ENCODE results near the gene ING1.

Gene ING1

DNA sequence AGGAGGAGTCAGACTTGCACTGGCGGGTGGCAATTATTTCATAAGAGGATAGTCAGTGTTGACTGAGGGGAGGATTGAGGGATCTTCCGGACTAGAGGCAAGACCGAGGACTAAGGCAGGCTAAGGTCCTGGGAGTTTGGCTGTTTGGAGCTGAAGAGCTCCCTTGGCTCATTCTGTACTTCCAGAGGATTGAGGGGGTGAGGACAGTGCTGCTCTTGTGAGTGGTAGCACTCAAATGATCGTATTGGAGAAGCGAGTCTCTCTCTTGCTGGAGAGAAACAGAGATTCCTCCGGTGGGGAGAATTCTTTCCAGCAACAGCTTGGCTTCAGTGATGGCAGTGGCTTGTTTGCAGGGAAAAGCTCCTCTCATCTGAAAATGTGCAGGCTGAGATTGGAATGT, 47.1 kb downstream of the ING1 start:
- Histone ChIP-seq H4K20me1 (ENCODE audit: insufficient read depth, low read length, poor library complexity, severe bottlenecking) (no peaks in the 10 kb centered on the region), H3K4me1 (ENCODE audit: insufficient read depth, low read length, poor library complexity, severe bottlenecking) (no peaks in the 10 kb centered on the region), H2AFZ (ENCODE audit: low read length) (no peak overlapping the region), H3K9me3 (ENCODE audit: insufficient read depth, low read depth, low read length) (no peaks in the 10 kb centered on the region), H3K4me3 (ENCODE audit: low read length, poor library complexity, severe bottlenecking) (no peak overlapping the region), H3K4me2 (ENCODE audit: low read depth, low read length, poor library complexity, severe bottlenecking) (no peak overlapping the region), H3K9ac (ENCODE audit: low read depth, low read length, poor library complexity, severe bottlenecking) (no peak overlapping the region), H3K9me2 (replicated peaks; ENCODE audit: low read depth, low read length) (no peaks in the 10 kb centered on the region), H3F3A (ENCODE audit: low read depth) (no peaks in the 10 kb centered on the region), H3K36me3 (ENCODE audit: insufficient read depth, low read length) (no peaks in the 10 kb centered on the region), H3K27me3 (ENCODE audit: insufficient read depth, low read length, poor library complexity, severe bottlenecking) (no peaks in the 10 kb centered on the region), H3K79me2 (ENCODE audit: insufficient read depth, low read length) (no peaks in the 10 kb centered on the region)
- TF ChIP-seq CTCF (conservative IDR thresholded peaks at IDR 0.05; ENCODE audit: low read length) (no peak), EZH2phosphoT487 (IDR thresholded peaks at IDR 0.05; ENCODE audit: borderline replicate concordance) (no peak)

DNA sequence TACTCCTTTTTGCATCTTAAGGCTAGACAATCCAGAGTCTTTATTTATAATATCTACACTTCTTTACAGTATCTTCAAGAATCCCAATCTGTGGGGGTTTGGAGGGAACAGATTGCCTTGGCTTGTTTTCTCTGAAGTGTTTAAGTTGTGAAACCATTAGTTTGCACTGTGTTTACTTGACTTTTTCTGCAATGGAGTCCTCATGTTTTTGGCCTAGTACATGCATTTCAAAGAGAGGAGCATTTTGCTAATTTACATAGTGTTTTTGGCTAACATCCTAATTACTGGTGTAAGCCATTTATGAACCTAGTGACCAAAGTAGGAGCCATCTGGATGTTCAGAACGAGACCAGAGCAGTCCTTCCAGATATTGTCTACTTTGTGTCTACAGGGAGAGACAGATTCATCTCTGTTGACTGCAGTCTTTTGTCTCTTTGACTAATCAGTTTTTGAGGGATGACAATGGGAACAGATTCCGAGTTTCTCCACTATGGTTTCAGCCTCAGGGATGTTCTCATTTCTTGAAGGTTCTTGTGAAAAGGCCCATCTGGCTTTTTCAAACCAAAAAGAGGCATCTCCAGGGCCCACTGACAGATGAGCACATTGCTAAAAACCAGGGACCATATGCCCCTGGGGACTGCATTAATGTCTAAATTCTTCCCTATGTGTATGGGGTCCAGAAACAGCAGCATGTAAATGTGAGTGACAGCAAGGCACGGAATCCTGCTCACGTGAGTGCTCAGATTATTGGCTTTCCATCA, 53.4 kb downstream of the ING1 start:
- H3K4me2 ChIP-seq (ENCODE audit: low read depth, low read length, poor library complexity, severe bottlenecking): no peak overlapping the region
- H3K36me3 ChIP-seq (ENCODE audit: insufficient read depth, low read length): no peaks in the 10 kb centered on the region
- no peaks in the 10 kb centered on the region for H3K27me3 ChIP-seq (ENCODE audit: insufficient read depth, low read length, poor library complexity, severe bottlenecking)
- H3K9me2 ChIP-seq (replicated peaks; ENCODE audit: low read depth, low read length): no peaks in the 10 kb centered on the region
- no peak overlapping the region for H3K4me3 ChIP-seq (ENCODE audit: low read length, poor library complexity, severe bottlenecking)
- no peaks in the 10 kb centered on the region for H4K20me1 ChIP-seq (ENCODE audit: insufficient read depth, low read length, poor library complexity, severe bottlenecking)
- no peaks in the 10 kb centered on the region for H3K9me3 ChIP-seq (ENCODE audit: insufficient read depth, low read depth, low read length)
- no peaks in the 10 kb centered on the region for H3K79me2 ChIP-seq (ENCODE audit: insufficient read depth, low read length)
- no peaks in the 10 kb centered on the region for H3K4me1 ChIP-seq (ENCODE audit: insufficient read depth, low read length, poor library complexity, severe bottlenecking)
- H2AFZ ChIP-seq (ENCODE audit: low read length): no peak overlapping the region
- H3K9ac ChIP-seq (ENCODE audit: low read depth, low read length, poor library complexity, severe bottlenecking): no peak overlapping the region
- H3F3A ChIP-seq (ENCODE audit: low read depth): no peaks in the 10 kb centered on the region
- TF ChIP-seq EZH2phosphoT487 (IDR thresholded peaks at IDR 0.05; ENCODE audit: borderline replicate concordance): no peak
- TF ChIP-seq CTCF (conservative IDR thresholded peaks at IDR 0.05; ENCODE audit: low read length): no peak

DNA sequence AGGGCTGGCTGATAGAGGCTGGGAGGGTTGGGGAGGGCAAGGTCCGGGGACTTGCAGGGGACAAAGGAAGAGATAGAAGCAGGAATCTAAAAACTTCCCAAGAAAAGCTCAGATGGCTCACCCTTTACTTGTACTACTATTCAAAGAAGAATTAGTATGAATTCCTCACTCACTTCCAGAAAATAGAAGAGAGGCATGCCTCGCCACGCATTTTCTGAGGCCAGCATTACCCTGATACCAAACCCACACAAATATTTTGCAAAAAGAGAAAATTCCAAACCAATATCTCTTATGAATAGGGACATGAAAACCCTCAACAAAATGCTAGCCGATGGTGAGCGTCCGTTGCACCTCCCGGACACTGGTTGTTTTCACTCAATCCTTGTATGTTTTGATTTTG, 54.0 kb downstream of the ING1 start:
- no peak for TF ChIP-seq EZH2phosphoT487 (IDR thresholded peaks at IDR 0.05; ENCODE audit: borderline replicate concordance)
- TF ChIP-seq CTCF (conservative IDR thresholded peaks at IDR 0.05; ENCODE audit: low read length): no peak
- H3K4me2 ChIP-seq (ENCODE audit: low read depth, low read length, poor library complexity, severe bottlenecking): no peak overlapping the region
- H3K9me2 ChIP-seq (replicated peaks; ENCODE audit: low read depth, low read length): no peaks in the 10 kb centered on the region
- no peaks in the 10 kb centered on the region for H3K27me3 ChIP-seq (ENCODE audit: insufficient read depth, low read length, poor library complexity, severe bottlenecking)
- no peaks in the 10 kb centered on the region for H3K36me3 ChIP-seq (ENCODE audit: insufficient read depth, low read length)
- H3K9ac ChIP-seq (ENCODE audit: low read depth, low read length, poor library complexity, severe bottlenecking): no peak overlapping the region
- H3K4me1 ChIP-seq (ENCODE audit: insufficient read depth, low read length, poor library complexity, severe bottlenecking): no peaks in the 10 kb centered on the region
- H2AFZ ChIP-seq (ENCODE audit: low read length): no peak overlapping the region
- H3F3A ChIP-seq (ENCODE audit: low read depth): no peaks in the 10 kb centered on the region
- no peaks in the 10 kb centered on the region for H4K20me1 ChIP-seq (ENCODE audit: insufficient read depth, low read length, poor library complexity, severe bottlenecking)
- no peaks in the 10 kb centered on the region for H3K9me3 ChIP-seq (ENCODE audit: insufficient read depth, low read depth, low read length)
- H3K79me2 ChIP-seq (ENCODE audit: insufficient read depth, low read length): no peaks in the 10 kb centered on the region
- no peak overlapping the region for H3K4me3 ChIP-seq (ENCODE audit: low read length, poor library complexity, severe bottlenecking)

All from Loucy (cell line).